ENCODE measurements around the gene ERI3. TPM values are rescaled to one million over a fixed set of nuclear protein-coding genes. Genes with fewer than 3 reads are reported as not detected.

ERI3 gene
- total and polyA plus RNA-seq, 2 of the 13 experiments (the other 11 are each of a cell fraction or from before 2014, with no cell fraction given) = 35.6 to 35.9 TPM

- intact Hi-C loops (cut with micrococcal nuclease; ENCODE audit: unreplicated experiment) = loop anchor here (5.0 kb wide), 1 partner anchor 81 kb away; no protein-coding TSS in a partner anchor
- ATAC-seq = no peak
Measured at GRCh38 chr1:44235808-44236207, 119.2 kb downstream of the ERI3 start.

More at GRCh38 chr1:44235808-44236207, 119.2 kb downstream of the ERI3 start:
- Histone ChIP-seq H3K36me3 (replicated peaks in 1 of 2; ENCODE audit: control insufficient read depth in 1 of 2, insufficient read depth in 2 of 2, low read length in 2 of 2) (peaks cover 3 to 4% of the 10 kb centered on the region in 2 experiments; a peak in 3 of 5 replicates), H3K9me3 (ENCODE audit: low read length) (no peaks in the 10 kb centered on the region), H3K79me2 (ENCODE audit: insufficient read depth, low read length) (no peaks in the 10 kb centered on the region), H3K27ac (ENCODE audit: extremely low read length, insufficient read depth, low read length) (no peak overlapping the region), H4K20me1 (ENCODE audit: insufficient read depth, low read length) (no peaks in the 10 kb centered on the region), H3K4me2 (ENCODE audit: low read depth, low read length) (no peak overlapping the region), H3K27me3 (ENCODE audit: control insufficient read depth in 1 of 2, insufficient read depth in 2 of 2, low read length in 2 of 2) (no peaks in the 10 kb centered on the region), H3K4me3 (replicated peaks in 1 of 3; ENCODE audit: insufficient read depth in 1 of 3, low read depth in 2 of 3, low read length in 3 of 3) (no peak overlapping the region), H3K9ac (ENCODE audit: insufficient read depth, low read depth, low read length) (no peak overlapping the region), H2AFZ (ENCODE audit: low read length) (no peak overlapping the region), H3K4me1 (ENCODE audit: insufficient read depth, low read length) (peaks cover 20% of the 10 kb centered on the region)
- BruUV-seq (replicated peaks) = no TSS peak
- FAIRE-seq (no peak), DNase-seq (ENCODE audit: low spot score) (no peak)
- POLR2A ChIA-PET = no interaction called here
- TF ChIP-seq ZNF317 (CRISPR knock-in tag; IDR thresholded peaks at IDR 0.05) (no peak), ZNF816 (CRISPR knock-in tag; IDR thresholded peaks at IDR 0.05; ENCODE audit: borderline replicate concordance) (no peak), ZNF33A (CRISPR knock-in tag; IDR thresholded peaks at IDR 0.05; ENCODE audit: borderline replicate concordance) (no peak), MYNN (CRISPR knock-in tag; IDR thresholded peaks at IDR 0.05; ENCODE audit: low read depth) (no peak), ZSCAN9 (CRISPR knock-in tag; IDR thresholded peaks at IDR 0.05; ENCODE audit: borderline replicate concordance) (no peak), YEATS2 (CRISPR knock-in tag; IDR thresholded peaks at IDR 0.05; ENCODE audit: borderline replicate concordance) (no peak), ZNF382 (CRISPR knock-in tag; IDR thresholded peaks at IDR 0.05; ENCODE audit: borderline replicate concordance) (no peak), AKNA (CRISPR knock-in tag; IDR thresholded peaks at IDR 0.05; ENCODE audit: borderline replicate concordance) (no peak), EZH2 (conservative IDR thresholded peaks at IDR 0.05; ENCODE audit: low read depth, low read length) (no peak), FOSL2 (CRISPR knock-in tag; IDR thresholded peaks at IDR 0.05) (no peak), NFE2L1 (CRISPR knock-in tag; IDR thresholded peaks at IDR 0.05; ENCODE audit: borderline replicate concordance) (no peak), ZNF256 (CRISPR knock-in tag; conservative IDR thresholded peaks at IDR 0.05) (no peak), JDP2 (CRISPR knock-in tag; IDR thresholded peaks at IDR 0.05; ENCODE audit: borderline replicate concordance) (no peak), DPF2 (CRISPR knock-in tag; IDR thresholded peaks at IDR 0.05; ENCODE audit: borderline replicate concordance, low read depth) (no peak), ZNF10 (CRISPR knock-in tag; IDR thresholded peaks at IDR 0.05; ENCODE audit: borderline replicate concordance, low read depth) (no peak), SAFB2 (CRISPR knock-in tag; IDR thresholded peaks at IDR 0.05; ENCODE audit: borderline replicate concordance, low read depth) (no peak)
- in situ Hi-C loops (cut with HindIII; ENCODE audit: extremely low pct_ligation_motif_present, low pct_unique_long_range_greater_than_20kb) = loop anchor here (5.0 kb wide), 1 partner anchor 46 kb away; no protein-coding TSS in a partner anchor
- CTCF ChIA-PET (ENCODE audit: low intra/inter-chr PET ratio, low total read pairs) = interaction anchor here (1.3 kb wide), 1 partner anchor 82 kb away, joined by 4 read pairs; no protein-coding TSS in a partner anchor
- 87% methylated on average over 5 of the region's 5 CpGs for WGBS (ENCODE audit: low lambda C conversion rate)
